Spleen (tissue), 11 donors: ENCODE results near the gene OPCML. TPM values are rescaled to one million over a fixed set of nuclear protein-coding genes. Genes with fewer than 3 reads are reported as not detected.

Experiments
- DNase-seq: peaks from one replicate; pipeline ENCODE4 v3.0.0-alpha.2; 2020
- H3K27ac ChIP-seq, 8 donors: fragments of 200-600 bp; sonication (generic) in 7 of 8; 1 replicate in 4 of 8; 2 replicates in 4 of 8; pipeline versions ENCODE4 v1.5.0 to v1.8.0; 2016 to 2021; ENCODE audit warnings: inconsistent platforms in 4 of 8, mild to moderate bottlenecking in 4 of 8, moderate library complexity in 1 of 8
- H3K27me3 ChIP-seq, 7 donors: fragments of 200-600 bp; sonication (generic) in 6 of 7; replicated peaks in 1 of 7; 1 replicate in 4 of 7; 2 replicates in 3 of 7; pipeline versions ENCODE4 v1.5.0 to v1.8.0; 2016 to 2021; ENCODE audit warnings: inconsistent platforms in 3 of 7, mild to moderate bottlenecking in 1 of 7
- H3K36me3 ChIP-seq, 6 donors: fragments of 200-600 bp; sonication (generic) in 5 of 6; 1 replicate in 4 of 6; 2 replicates in 2 of 6; pipeline versions ENCODE4 v1.5.0 to v1.8.0; 2016 to 2021; ENCODE audit warnings: inconsistent platforms in 2 of 6
- H3K4me1 ChIP-seq, 6 donors: fragments of 200-600 bp; sonication (generic) in 5 of 6; 1 replicate in 3 of 6; 2 replicates in 3 of 6; pipeline versions ENCODE4 v1.5.0 to v1.8.0; 2016 to 2021; ENCODE audit warnings: inconsistent platforms in 3 of 6
- H3K4me3 ChIP-seq, 8 donors: fragments of 200-600 bp; sonication (generic) in 7 of 8; 1 replicate in 4 of 8; 2 replicates in 4 of 8; pipeline versions ENCODE4 v1.5.0 to v1.8.0; 2016 to 2021; ENCODE audit warnings: inconsistent platforms in 4 of 8, mild to moderate bottlenecking in 4 of 8, moderate library complexity in 2 of 8
- H3K9me3 ChIP-seq, 8 donors: fragments of 200-600 bp; sonication (generic) in 7 of 8; 1 replicate in 4 of 8; 2 replicates in 4 of 8; pipeline versions ENCODE4 v1.5.0 to v1.8.0; 2016 to 2021; ENCODE audit warnings: inconsistent platforms in 4 of 8
- POLR2A ChIP-seq, 3 donors: fragments of 450-650 bp; IDR thresholded peaks; one replicate each; pipeline ENCODE4 v1.5.1; 2017; ENCODE audit warnings: antibody characterized with exemption in 3 of 3, mild to moderate bottlenecking in 1 of 3
- POLR2AphosphoS5 ChIP-seq, 3 donors: sonication (generic); formaldehyde crosslinking; IDR thresholded peaks; one replicate each; pipeline ENCODE4 v1.5.1; 2017; ENCODE audit warnings: antibody characterized with exemption in 3 of 3
- WGBS, 5 donors: extraction: QIAGEN DNeasy Blood & Tissue Kit in 3 of 5; methylation state at CpG; one replicate each; pipeline versions ENCODE4 v1.1.5 to v1.1.7; 2013 to 2018; 5-methylcytosine and 5-hydroxymethylcytosine counted together
- intact Hi-C: fragments of 100-400 bp; cut with DNase I; formaldehyde crosslinking; loops from one replicate; pipeline ENCODE4 v1.15.0; 2023; ENCODE audit warnings: low total_unique reads
- polyA plus RNA-seq, 3 donors: library from polyadenylated mRNA; stranded (reverse); fragments of 200-250 nt; gene quantifications; one replicate each; pipeline ENCODE4 v1.2.1, GENCODE V29; 2013
- total RNA-seq, 7 donors: library from RNA; depleted of rRNA in 3 of 7; stranded (reverse); fragments of >200 nt in 3 of 7; fragmentation: NEBNext Ultra II Directional in 4 of 7; extraction: Animal tissue kit (Norgen Biotek cat#: 25700) in 4 of 7; gene quantifications; one replicate each; pipeline versions ENCODE4 v1.1.0 to v1.2.1, GENCODE V29; 2016 to 2021
- TF ChIP-seq, protein P1 (sequence below), 11 experiments: fragments of 200-600 bp in 7 of 11; fragments of 450-650 bp in 4 of 11; sonication (generic) in 4 of 11; IDR thresholded peaks in 8 of 11; conservative IDR thresholded peaks in 3 of 11; 1 replicate in 7 of 11; 2 replicates in 4 of 11; pipeline versions ENCODE4 v1.4.0 to v1.8.0; 2016 to 2021; ENCODE audit warnings: antibody characterized with exemption in 11 of 11, inconsistent platforms in 4 of 11, mild to moderate bottlenecking in 1 of 11
- donor health status: healthy with polysubstance abuse.
- donor health status: DM: no; HTN: no; CAD: no; lungs with moderate emphysema.
- donor health status: DM: no; HTN: no; CAD: no.
- donor health status: Bipolar disorder and iron deficiency.
- donor health status: healthy.
- donor health status: DM: no; HTN: no; CAD: no.
- donor health status: DM: yes; HTN: yes; CAD: no.

Gene OPCML
- total and polyA plus RNA-seq, 10 donors: 0.09 to 10.7 (median 3.1) TPM

DNA sequence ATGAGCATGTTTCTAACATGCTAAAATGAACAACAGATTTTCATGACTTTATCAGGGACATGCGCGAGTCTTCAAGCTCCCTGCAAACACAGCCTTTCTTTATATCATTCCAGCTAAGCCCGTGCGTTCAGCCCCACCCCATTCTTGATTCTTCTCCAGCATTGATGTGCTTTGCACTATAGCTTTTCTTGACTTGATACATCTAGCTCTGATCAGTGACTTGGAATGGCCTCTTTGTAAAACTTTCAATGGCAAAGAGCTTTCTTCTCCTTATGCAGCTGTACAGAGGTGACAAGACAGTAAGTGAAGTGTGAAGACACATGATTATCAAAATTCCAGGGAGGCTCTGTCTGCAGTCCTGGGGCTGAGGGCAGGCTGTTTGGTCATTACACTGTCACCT is 561.0 kb downstream of the OPCML start:
- TF ChIP-seq, protein P1, sequence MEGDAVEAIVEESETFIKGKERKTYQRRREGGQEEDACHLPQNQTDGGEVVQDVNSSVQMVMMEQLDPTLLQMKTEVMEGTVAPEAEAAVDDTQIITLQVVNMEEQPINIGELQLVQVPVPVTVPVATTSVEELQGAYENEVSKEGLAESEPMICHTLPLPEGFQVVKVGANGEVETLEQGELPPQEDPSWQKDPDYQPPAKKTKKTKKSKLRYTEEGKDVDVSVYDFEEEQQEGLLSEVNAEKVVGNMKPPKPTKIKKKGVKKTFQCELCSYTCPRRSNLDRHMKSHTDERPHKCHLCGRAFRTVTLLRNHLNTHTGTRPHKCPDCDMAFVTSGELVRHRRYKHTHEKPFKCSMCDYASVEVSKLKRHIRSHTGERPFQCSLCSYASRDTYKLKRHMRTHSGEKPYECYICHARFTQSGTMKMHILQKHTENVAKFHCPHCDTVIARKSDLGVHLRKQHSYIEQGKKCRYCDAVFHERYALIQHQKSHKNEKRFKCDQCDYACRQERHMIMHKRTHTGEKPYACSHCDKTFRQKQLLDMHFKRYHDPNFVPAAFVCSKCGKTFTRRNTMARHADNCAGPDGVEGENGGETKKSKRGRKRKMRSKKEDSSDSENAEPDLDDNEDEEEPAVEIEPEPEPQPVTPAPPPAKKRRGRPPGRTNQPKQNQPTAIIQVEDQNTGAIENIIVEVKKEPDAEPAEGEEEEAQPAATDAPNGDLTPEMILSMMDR (IDR thresholded peaks at IDR 0.05 in 8 of 11, conservative IDR thresholded peaks at IDR 0.05 in 3 of 11): no peak
- TF ChIP-seq POLR2AphosphoS5 (IDR thresholded peaks at IDR 0.05) (no peak), POLR2A (IDR thresholded peaks at IDR 0.05) (no peak)
- 80 to 91% (median 88%) methylated on average over 4 of the region's 4 CpGs for WGBS, 5 donors
- peaks cover 0 to 5% (median 0%) of the 10 kb centered on the region in 7 donors for H3K27me3 ChIP-seq
- no peaks in the 10 kb centered on the region for H3K4me1 ChIP-seq
- intact Hi-C loops: no loop called here
- no peaks in the 10 kb centered on the region for H3K9me3 ChIP-seq
- H3K27ac ChIP-seq: no peak overlapping the region
- no peak for DNase-seq
- H3K36me3 ChIP-seq: no peaks in the 10 kb centered on the region
- no peak overlapping the region for H3K4me3 ChIP-seq

DNA sequence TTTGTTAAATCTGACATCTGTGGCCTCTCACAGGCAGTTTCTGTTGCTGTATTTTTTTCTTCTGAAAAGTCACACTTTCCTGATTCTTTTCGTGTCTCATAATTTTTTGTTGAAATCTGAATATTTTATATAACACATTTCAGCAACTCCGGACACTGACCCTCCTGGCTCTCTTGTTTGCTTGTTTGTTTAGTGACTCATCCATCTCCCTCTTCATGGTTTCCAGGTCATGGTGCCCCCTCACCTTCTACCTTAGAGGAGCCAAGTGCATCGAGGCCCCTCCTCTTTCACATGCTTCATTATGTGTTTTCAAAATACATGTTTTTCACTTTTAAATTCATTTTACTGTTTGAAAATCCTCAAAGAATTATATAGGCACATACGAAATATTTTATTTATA is 562.4 kb downstream of the OPCML start:
- WGBS, 5 donors: 79 to 92% (median 81%) methylated on average over 4 of the region's 4 CpGs
- TF ChIP-seq, protein P1 (IDR thresholded peaks at IDR 0.05 in 8 of 11, conservative IDR thresholded peaks at IDR 0.05 in 3 of 11): no peak
- TF ChIP-seq POLR2AphosphoS5 (IDR thresholded peaks at IDR 0.05) (no peak), POLR2A (IDR thresholded peaks at IDR 0.05) (no peak)
- no peak overlapping the region for H3K27ac ChIP-seq
- DNase-seq: no peak
- no peaks in the 10 kb centered on the region for H3K4me1 ChIP-seq
- H3K9me3 ChIP-seq: peaks cover 0 to 9% (median 4%) of the 10 kb centered on the region in 8 donors
- H3K4me3 ChIP-seq: no peak overlapping the region
- intact Hi-C loops: no loop called here
- H3K36me3 ChIP-seq: no peaks in the 10 kb centered on the region
- H3K27me3 ChIP-seq: peaks cover 0 to 5% (median 0%) of the 10 kb centered on the region in 7 donors

DNA sequence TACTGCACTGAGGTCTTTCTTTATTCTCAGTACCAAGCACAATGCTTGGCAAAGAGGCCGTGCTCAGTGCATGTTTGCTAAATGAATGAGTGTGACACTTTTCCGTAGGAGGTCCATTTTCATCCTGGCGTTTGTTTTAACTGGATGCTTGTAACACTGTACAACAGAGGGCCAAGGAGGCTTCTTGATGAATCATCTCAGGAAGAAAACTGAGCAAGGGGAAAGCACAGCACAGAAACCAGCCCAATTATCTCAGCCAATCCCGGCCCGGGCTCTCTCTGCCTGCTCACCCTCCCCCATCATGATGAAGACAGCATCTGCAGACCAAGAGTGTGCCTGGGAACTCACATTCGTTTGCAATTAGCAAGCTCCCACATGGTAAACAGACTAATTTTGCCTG is 570.3 kb downstream of the OPCML start:
- intact Hi-C loops: no loop called here

DNA sequence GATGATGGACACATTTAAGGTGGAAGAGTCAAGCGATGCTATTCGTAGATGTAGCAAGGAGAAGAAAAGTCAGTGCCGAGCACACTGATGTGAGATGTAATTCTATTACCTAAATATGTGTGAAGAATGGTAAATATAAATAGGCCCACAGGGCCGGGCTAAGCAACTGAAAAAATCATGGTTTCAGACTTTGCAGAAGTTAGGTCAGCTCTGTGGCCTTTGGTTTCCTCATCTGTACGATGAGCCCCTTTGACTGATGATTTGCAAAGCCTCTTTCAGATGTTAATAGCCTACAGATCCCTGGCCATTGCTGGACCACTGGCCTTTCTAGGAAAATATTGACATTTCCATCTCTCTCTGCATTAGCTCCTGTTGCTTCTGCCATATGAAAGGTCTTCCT is 570.8 kb downstream of the OPCML start:
- Histone ChIP-seq H3K27me3 (no peaks in the 10 kb centered on the region), H3K4me1 (peaks cover 0 to 7% (median 0%) of the 10 kb centered on the region in 6 donors), H3K27ac (no peak overlapping the region), H3K36me3 (no peaks in the 10 kb centered on the region), H3K9me3 (peaks cover 0 to 15% (median 4%) of the 10 kb centered on the region in 8 donors), H3K4me3 (no peak overlapping the region)
- TF ChIP-seq POLR2A (IDR thresholded peaks at IDR 0.05) (no peak), POLR2AphosphoS5 (IDR thresholded peaks at IDR 0.05) (no peak)
- TF ChIP-seq, protein P1 (IDR thresholded peaks at IDR 0.05 in 8 of 11, conservative IDR thresholded peaks at IDR 0.05 in 3 of 11): no peak
- whole genome bisulfite sequencing, 5 donors: 79 to 83% (median 82%) methylated on average over 5 of the region's 5 CpGs
- DNase-seq: no peak
- intact Hi-C loops: no loop called here

More for the DNA sequence above, 570.3 kb downstream of the OPCML start:
- no peaks in the 10 kb centered on the region for H3K36me3 ChIP-seq
- no peaks in the 10 kb centered on the region for H3K27me3 ChIP-seq
- DNase-seq: no peak
- 60 to 78% (median 67%) methylated on average over 6 of the region's 6 CpGs for WGBS, 5 donors
- no peak overlapping the region for H3K27ac ChIP-seq
- TF ChIP-seq POLR2AphosphoS5 (IDR thresholded peaks at IDR 0.05) (no peak), POLR2A (IDR thresholded peaks at IDR 0.05) (no peak)
- TF ChIP-seq, protein P1 (IDR thresholded peaks at IDR 0.05 in 8 of 11, conservative IDR thresholded peaks at IDR 0.05 in 3 of 11): no peak
- H3K9me3 ChIP-seq: peaks cover 0 to 15% (median 4%) of the 10 kb centered on the region in 8 donors
- H3K4me1 ChIP-seq: peaks cover 0 to 7% (median 0%) of the 10 kb centered on the region in 6 donors
- no peak overlapping the region for H3K4me3 ChIP-seq
